G401 (cell line): ENCODE results near the gene DYNC2LI1. TPM values are rescaled to one million over a fixed set of nuclear protein-coding genes. Genes with fewer than 3 reads are reported as not detected.

Experiments used
- DNase-seq: peaks from one replicate; pipeline ENCODE4 v3.0.0-alpha.2; 2015; ENCODE audit warnings: low spot score
- in situ Hi-C: cut with HindIII; loops from 2 replicates; pipeline ENCODE4 v1.10.0; 2016; ENCODE audit warnings: low sequenced_read_pairs, mixed read lengths
- total RNA-seq: library from RNA; depleted of rRNA; stranded (reverse); fragments of >200 nt; shearing (Covaris generic); gene quantifications from 2 replicates; pipeline ENCODE4 v1.2.3, GENCODE V29; 2014

The DYNC2LI1 gene
- total RNA-seq, 1 experiment from 2014 or later, result 22.4 TPM

DNA sequence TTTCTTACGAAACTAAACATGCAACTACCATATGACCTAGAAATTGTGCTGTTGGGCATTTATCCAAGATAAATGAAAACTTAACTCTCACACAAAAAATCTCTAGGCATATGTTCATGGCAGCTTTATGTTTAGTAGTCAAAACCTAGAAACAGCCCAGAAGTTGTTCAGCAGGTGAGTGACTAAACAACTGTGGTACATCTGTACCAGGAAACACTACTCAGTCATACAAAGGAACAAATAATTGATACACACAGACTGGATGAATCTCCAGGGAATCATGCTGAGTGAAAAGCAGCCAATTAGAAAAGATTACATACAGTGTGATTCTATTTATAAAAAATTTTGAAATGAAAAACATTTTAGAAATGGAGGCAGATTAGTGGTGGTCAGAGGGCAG, 29.3 kb downstream of the DYNC2LI1 start:
- in situ Hi-C loops, result no loop called here
- DNase-seq, result no peak

DNA sequence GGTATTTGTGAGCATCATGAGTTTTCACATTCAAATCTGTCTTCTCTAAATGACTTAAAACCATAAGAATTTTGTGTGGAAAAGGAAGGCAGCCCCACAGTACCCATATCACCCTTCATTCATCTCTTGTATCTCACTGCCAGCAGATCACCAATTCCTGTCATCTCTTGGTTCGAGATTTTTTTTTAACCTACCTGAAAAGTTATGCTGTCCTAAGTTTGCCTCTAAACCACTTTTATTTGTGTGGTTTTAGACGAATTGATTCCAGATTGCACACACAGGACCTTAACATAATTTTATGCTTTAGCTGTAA, 32.8 kb downstream of the DYNC2LI1 start:
- no peak for DNase-seq
- in situ Hi-C loops, result no loop called here

DNA sequence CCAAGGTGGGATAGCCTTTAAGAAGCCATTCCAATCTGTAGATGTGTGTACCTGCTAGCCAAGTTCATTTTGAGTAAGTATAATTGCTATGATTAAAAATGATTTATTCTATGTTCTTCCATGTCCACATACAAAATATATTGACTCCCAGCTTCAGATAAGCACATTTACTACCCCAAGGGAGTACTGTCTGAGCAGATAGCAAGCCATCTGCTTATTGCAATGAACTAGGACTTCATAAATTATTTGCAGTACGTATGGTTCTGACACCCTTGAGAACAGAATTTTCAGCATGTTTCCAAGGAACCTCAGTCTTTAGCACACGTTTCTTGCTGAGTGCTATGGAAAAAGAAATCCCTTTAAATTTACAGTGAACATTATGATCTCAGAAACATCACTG, 36.6 kb downstream of the DYNC2LI1 start:
- DNase-seq, result no peak
- in situ Hi-C loops, result no loop called here

DNA sequence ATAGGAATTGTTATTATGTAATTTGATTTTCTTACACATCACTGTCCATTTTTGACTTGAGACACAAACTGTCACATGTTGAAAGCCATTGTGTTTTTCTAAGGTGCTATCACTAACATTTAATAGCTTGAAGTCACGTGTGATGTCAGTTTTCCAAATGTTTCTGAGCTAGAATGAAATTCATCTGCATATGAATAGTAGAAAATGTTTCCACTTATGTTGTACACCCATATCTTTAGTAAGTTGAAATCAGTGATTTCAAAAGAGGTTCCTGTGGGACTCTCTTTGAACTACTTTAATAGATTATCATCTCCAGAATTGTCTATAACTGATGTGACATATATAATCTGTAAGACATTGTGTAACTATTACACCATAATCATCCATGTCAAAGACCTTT, 37.0 kb downstream of the DYNC2LI1 start:
- no peak for DNase-seq
- in situ Hi-C loops, result no loop called here

DNA sequence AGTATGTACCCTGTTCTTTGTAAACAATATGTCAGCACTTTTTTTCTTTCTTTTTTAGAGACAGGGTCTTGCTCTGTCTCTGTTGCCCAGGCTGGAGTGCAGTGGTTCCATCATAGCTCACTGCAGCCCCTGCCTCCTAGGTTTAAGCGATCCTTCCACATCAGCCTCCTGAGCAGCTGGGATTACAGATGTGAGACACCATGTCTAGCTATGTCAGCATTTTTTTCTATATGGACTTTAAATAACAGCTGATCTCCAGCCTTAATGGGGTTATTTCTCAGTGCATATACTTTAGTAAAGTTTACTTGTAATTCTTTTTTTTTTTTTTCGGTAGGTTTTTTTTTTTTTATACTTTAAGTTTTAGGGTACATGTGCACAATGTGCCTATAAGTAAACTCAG, 38.2 kb downstream of the DYNC2LI1 start:
- no peak for DNase-seq
- in situ Hi-C loops, result no loop called here

DNA sequence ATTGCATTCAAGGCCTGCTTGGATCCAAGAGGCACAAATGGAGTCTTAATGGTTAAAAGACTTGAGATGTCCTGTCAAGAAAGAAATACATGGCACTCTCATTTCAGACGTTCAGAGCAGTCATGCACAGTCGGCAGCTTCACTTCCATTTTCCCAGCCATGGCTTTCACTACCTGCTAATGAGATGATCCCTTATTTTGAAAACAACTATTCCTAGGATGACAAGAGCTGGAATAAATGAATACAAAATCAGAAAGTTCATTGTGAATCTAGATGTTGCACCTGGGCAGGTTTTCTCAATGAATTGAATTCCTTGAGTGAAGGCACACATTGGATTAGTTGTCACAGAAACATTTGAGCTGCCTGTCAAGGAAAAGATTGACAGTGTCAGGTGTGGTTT, 39.1 kb downstream of the DYNC2LI1 start:
- no peak for DNase-seq
- in situ Hi-C loops, result no loop called here

DNA sequence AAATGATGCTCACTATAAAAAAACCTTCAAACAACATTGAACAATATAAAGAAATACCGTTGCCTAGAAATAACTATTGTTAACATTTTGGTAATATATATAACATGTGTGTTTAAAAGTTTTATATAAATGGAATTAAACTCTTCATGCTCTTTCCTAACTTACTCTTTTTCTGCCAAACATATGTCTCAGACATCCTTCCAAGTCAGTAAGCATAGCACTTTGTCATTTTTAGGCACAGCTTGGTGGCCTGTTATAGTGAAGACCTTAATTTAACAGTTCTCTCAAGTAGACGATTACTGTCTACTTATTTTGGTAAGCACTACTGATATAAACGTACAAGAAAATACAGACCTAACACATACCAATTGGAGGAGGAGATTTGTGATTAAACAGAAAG, 40.9 kb downstream of the DYNC2LI1 start:
- in situ Hi-C loops, result no loop called here
- no peak for DNase-seq

DNA sequence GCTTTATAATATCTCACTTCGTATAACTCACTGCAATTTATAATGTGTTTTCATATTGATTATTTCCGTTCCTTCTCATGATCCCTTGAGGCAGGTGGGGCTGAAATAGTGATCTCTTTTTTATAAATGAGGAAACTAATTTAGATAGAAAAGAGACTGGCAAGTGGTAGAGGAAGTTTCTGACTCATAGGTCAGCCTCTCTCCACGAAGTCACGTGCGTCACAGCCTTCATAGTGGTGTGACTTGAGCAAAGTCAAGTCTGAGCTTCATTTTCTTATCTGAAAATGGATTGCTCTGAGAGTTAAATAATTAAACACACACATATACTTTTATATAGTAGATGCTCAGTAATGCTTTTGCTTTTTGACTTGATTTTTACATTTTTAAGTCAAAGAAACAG, 44.9 kb downstream of the DYNC2LI1 start:
- DNase-seq, result no peak
- in situ Hi-C loops, result no loop called here

DNA sequence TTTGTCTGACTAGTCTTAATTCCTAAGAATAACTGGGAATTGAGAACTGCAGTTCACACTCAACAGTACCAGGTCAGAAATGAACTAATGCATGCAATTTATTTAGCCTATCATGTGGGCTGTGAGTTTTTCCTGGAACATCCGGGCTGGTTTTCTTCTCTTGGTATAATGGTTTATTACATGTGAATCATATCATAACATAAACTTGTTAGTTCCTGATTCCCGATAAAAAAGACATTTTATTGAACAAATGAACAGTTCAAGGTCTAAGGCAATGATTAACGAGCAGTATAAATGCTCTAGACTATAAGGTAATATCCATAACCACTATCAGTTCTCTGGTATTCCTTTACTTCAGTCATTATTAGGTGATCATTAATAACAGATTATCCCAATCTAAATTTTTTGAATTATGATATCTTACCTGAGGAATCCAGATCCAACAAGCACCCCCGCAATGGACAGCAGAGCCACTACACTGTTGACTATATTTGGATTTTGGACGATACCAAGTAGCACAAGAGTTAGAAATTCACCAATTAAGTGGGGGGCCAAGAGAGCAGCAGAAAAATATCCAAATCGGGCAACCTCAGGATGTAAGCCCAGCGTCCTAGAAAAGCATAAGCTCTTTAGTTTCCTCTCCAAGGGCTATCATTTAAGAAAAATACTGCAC, 45.8 kb downstream of the DYNC2LI1 start:
- in situ Hi-C loops, result no loop called here
- DNase-seq, result no peak

DNA sequence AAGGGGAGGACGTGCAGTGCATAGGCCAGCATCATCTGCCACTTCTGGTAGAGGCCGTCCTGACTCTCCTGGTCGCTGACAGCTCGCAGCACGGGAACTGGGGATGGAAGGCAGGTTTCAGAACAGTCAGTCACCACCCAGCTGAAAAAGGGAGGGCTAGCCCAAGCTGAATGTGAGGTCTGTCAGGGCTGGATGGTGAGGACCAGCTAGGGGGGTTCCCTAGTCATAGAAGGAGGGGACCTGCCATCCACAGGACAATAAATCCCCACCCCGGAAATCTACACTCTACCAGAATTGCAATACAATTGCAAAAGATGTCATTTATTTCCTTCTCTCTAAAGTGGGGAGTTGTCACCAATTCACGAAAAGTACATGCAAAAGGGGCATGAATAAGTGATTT, 49.0 kb downstream of the DYNC2LI1 start:
- in situ Hi-C loops, result no loop called here
- no peak for DNase-seq

DNA sequence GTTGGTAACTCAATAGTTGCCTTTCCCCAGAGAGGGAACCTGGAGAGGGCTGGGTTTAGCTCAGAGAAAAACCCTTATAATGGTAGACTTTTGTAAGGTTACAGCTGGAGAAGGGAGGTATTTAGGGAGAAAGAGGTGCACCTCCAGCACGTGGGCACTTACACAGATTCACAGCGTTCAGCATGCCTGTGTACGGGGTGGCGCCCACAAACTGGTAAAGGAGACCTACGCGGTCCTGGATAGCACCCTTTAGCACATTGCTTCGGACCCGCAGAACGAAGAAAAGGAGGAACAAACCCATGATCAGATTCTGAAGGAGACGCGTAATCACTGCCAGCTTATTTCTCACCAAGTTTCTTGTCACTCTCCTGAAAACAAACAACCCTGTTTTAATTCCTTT, 49.9 kb downstream of the DYNC2LI1 start:
- no peak for DNase-seq
- in situ Hi-C loops, result no loop called here

DNA sequence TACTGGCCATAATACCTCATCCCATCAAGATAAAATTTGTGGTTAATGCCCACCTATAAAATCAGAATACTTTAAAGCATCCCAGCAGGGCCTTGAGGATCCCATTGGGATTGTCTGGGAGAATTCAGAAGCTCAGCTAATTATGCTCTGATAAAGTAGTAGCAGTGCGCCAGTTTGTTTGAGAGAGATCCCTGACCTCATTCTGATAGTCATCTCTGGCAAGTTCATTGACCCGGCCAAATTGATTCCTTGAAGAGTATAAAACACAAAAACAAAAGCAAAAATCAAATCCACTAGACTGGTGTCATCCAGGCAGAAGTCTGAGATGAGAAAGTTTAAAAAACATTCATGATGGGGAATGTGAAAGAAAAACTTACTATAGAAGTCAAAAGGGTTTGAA, 50.7 kb downstream of the DYNC2LI1 start:
- in situ Hi-C loops, result no loop called here
- no peak for DNase-seq

DNA sequence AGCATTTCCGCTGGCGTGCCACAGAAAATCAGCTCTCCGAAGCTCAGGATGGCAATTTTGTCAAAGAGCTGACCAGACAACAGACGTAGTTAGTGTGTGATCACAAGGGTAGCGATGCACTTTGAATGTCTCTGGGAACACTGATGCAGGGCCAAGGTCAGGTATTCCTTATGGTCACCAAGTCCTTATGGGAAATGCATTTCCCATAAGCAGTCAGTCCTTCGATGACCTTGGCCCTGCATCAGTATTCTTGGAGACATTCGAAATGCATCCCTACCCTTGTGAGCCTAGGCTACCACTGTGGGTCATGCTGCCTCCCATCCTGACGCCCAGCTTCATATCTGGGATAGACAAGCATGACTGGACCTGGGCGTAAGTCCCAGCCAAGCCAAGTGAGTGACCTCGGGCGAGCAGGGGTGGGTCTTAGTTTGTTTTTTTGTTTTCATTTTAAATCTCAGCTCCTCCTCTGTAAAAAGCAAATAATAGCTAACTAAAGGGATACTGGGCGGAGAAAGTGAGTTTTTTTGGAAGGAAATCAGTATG, 51.2 kb downstream of the DYNC2LI1 start:
- DNase-seq, result no peak
- in situ Hi-C loops, result no loop called here

DNA sequence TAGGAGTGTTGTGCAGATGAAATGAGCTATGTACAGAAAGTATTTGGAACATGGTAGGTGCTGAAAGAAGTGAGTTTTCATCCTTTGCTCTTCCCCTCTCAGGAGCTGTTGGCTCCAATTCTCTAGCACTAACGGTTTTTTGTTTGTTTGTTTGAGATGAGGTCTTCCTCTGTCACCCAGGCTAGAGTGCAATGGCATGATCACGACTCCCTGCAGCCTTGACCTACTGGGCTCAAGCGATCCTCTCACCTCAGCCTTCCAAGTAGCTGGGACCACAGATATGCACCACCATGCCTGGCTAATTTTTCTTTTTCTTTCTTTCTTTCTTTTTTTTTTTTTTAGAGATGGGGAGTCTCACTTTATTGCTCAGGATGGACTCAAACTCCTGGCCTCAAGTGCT, 52.0 kb downstream of the DYNC2LI1 start:
- in situ Hi-C loops, result no loop called here
- DNase-seq, result no peak

DNA sequence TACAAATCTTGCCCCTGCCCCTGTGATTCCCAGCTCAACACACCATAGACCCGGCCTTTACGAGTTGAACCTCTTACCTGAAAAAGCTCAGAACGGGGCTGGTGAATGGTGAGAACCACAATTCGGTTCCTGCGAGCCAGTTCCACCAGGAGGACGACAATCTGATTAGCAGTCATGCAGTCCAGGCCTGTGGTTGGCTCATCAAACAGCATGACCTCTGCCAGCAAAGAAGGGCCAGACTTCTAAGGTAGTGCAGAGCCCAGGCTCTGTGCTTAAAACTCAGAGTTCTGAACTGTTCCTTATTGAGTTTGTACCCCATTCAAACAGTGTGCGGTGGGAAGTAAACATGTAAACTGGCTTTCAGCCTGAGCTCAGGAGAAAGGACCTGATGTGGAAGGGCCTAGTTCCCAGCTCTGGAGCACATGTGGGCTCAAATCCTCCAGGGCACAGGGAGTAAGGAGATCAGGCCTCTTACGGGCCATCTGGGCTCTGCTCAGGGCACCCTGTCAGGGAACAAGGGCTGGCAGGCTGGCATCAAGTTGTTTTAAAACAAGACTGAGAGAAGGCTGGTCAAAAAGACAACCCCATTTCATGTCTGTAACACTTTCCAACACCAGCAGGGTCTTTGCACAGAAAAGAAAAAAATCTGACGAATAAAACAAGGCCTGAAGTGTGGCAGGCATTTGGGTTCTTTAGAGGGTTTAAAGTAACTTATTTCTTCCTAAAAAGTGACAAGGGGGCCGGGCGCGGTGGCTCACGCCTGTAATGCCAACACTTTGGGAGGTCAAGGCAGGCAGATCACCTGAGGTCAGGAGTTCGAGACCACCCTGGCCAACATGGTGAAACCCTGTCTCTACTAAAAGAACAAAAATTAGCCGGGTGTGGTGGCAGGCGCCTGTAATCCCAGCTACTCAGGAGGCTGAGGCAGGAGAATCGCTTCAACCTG, 52.7 kb downstream of the DYNC2LI1 start:
- no peak for DNase-seq
- in situ Hi-C loops, result no loop called here

DNA sequence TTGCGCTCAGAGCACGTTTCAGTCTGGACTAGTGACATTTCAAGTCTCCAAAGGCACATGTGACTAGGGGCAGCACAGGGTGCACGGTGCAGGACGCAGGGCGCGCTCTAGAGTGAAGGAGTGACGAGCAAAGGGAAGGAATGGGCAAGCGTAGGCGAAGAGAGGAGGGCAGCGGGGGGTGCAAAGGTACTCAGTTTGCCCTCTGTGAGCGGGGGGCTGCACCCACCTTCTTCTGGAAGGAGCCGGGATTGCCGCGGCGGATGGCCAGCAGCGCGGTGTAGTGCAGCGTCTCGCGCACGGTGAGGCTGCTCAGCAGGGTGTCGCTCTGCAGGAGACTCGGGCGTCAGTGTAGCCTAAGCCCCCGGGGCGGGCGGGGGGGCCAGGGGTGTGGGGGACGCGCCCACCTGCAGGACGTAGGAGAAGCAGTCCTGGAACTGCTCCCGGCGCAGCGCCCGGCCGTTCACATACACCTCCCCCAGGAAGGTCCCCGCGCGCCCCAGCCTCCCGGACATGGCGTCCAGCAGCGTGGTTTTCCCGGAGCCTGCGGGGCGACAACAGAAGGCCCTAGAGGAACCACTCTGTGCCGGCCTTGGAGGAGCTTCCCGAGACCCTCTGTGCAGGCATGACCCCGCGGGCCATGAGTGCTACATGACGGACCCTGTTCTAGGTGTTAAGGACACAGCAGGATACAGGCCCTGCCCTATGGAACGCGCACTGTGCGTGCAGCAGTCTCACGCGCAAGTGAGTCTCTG, 57.9 kb downstream of the DYNC2LI1 start:
- DNase-seq, result no peak
- in situ Hi-C loops, result no loop called here

DNA sequence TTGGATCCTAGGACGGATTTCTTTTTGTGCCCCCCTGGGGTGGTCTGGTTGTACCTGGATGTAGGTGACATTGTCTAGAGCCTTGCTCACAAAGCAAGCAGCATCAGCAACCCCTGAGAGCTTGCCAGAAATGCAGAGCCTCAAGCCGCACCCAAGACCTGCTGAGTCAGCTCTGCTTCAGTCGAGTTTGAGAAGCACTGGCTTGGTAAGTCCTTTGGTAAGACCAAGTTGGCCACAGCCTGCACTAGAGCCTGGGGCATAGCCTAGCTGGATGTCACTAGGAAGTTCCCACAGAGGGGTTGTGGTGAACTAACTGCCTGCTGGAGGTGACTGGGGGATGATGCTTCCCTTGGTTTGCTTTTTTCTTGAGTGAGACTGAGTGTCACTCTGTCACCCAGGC, 58.6 kb downstream of the DYNC2LI1 start:
- DNase-seq, result no peak

DNA sequence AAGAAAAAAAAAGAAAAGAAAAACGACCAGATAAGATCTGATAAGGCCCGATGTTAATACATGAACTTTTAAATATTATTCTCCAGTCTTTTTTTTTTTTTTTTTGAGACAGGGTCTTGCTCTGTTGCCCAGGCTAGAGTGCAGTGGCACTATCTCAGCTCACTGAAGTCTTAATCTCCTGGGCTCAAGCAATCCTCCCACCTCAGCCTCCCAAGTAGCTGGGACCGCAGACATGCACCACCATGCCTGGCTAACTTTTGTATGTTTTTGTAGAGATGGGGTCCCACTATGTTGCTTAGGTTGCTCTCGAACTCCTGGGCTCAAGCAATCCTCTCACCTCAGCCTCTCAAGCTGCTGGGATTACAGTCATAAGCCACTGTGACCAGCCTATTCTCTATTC, 63.2 kb downstream of the DYNC2LI1 start:
- in situ Hi-C loops, result no loop called here
- DNase-seq, result no peak

More for the DNA sequence above, 58.6 kb downstream of the DYNC2LI1 start:
- in situ Hi-C loops, result no loop called here

DNA sequence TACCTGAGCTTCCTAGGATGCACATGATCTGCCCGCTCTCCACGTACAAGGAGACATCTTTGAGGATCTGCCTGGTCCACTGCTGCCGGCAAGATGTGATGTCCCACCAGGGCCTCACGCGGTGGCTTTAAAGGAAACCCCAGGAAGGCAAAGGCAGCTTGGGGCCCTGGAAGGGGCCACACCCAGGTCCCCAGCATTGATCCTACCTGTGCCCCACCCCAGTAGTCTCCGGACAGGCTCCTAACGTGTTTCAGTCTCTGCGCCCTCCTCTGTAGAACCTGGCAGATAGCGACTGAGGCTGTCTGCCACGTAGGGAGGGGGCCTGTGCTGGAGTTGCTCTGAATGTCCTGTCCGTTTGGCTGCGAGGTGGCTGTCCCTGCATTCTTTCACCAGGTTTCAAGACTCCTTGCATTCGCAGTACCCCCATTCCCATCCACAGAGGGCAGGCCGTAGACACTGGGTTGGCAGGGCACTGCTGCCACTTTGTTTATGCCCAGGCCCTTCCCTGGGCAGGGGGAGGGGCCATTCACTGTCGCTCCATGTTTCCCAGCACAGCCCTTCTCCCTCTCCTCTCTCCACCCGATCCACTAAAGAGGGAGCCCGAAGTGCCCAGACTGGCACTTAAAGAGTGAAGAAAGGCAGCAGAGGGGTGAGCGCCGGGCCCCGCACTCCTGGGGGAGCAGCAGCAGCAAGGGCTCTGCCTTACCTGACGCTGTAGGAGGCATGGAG, 64.2 kb downstream of the DYNC2LI1 start:
- DNase-seq, result no peak
- in situ Hi-C loops, result no loop called here
